H9 (cell line): ENCODE measurements around the gene TRIM38. TPM values are rescaled to one million over a fixed set of nuclear protein-coding genes. Genes with fewer than 3 reads are reported as not detected.

Experiments used
- DNase-seq: peaks from one replicate; pipeline ENCODE4 v3.0.0-alpha.2; 2017
- H2AFZ ChIP-seq: one replicate; pipeline ENCODE4 v1.6.1; 2013; ENCODE audit warnings: mild to moderate bottlenecking, low read length, control low read depth, moderate library complexity
- H2AK5ac ChIP-seq: 2 replicates; pipeline ENCODE4 v1.6.1; 2013; ENCODE audit warnings: low read length, control low read depth, mixed read lengths; ENCODE audit not compliant: insufficient read length
- H2BK120ac ChIP-seq: one replicate; pipeline ENCODE4 v1.6.1; 2013; ENCODE audit warnings: low read depth, mild to moderate bottlenecking, low read length, control low read depth, inconsistent platforms; ENCODE audit not compliant: poor library complexity, severe bottlenecking
- H2BK12ac ChIP-seq: 2 replicates; pipeline ENCODE4 v1.6.1; 2013; ENCODE audit warnings: low read length, control low read depth, mixed read lengths, low read depth; ENCODE audit not compliant: insufficient read length
- H2BK15ac ChIP-seq: 2 replicates; pipeline ENCODE4 v1.6.1; 2013; ENCODE audit warnings: low read depth, low read length, control low read depth
- H2BK20ac ChIP-seq: one replicate; pipeline ENCODE4 v1.6.1; 2013; ENCODE audit warnings: low read depth, mild to moderate bottlenecking, low read length, control low read depth, inconsistent platforms; ENCODE audit not compliant: poor library complexity, severe bottlenecking
- H2BK5ac ChIP-seq: 2 replicates; pipeline ENCODE4 v1.6.1; 2013; ENCODE audit warnings: low read length, control low read depth, mixed read lengths; ENCODE audit not compliant: insufficient read length
- H3K14ac ChIP-seq: 2 replicates; pipeline ENCODE4 v1.6.1; 2013; ENCODE audit warnings: low read length, control low read depth; ENCODE audit not compliant: insufficient read depth
- H3K18ac ChIP-seq: 2 replicates; pipeline ENCODE4 v1.6.1; 2013; ENCODE audit warnings: low read depth, mild to moderate bottlenecking, mixed read lengths, low read length, control low read depth; ENCODE audit not compliant: insufficient read length
- H3K23ac ChIP-seq: 2 replicates; pipeline ENCODE4 v1.6.1; 2013; ENCODE audit warnings: low read length, control low read depth, mixed read lengths, low read depth; ENCODE audit not compliant: insufficient read length
- H3K23me2 ChIP-seq: 2 replicates; pipeline ENCODE4 v1.6.1; 2013; ENCODE audit warnings: low read depth, mild to moderate bottlenecking, mixed read lengths, low read length, control low read depth; ENCODE audit not compliant: insufficient read length, poor library complexity, severe bottlenecking
- H3K27ac ChIP-seq: 2 replicates; pipeline ENCODE4 v1.5.1; 2013; ENCODE audit warnings: low read length, control low read depth, mixed read lengths, low read depth; ENCODE audit not compliant: insufficient read length
- H3K27me3 ChIP-seq: 2 replicates; pipeline ENCODE4 v1.6.1; 2013; ENCODE audit warnings: low read length, control low read depth, inconsistent platforms; ENCODE audit not compliant: insufficient read depth
- H3K4ac ChIP-seq: 2 replicates; pipeline ENCODE4 v1.6.1; 2013; ENCODE audit warnings: low read depth, mild to moderate bottlenecking, control low read depth, inconsistent platforms, low read length, moderate library complexity
- H3K4me1 ChIP-seq: 2 replicates; pipeline ENCODE4 v1.6.1; 2013; ENCODE audit warnings: low read length, control low read depth, inconsistent platforms; ENCODE audit not compliant: insufficient read depth
- H3K4me2 ChIP-seq: 2 replicates; pipeline ENCODE4 v1.6.1; 2013; ENCODE audit warnings: low read length, control low read depth, mixed read lengths; ENCODE audit not compliant: insufficient read length, insufficient read depth
- H3K56ac ChIP-seq: 2 replicates; pipeline ENCODE4 v1.6.1; 2013; ENCODE audit warnings: low read depth, mild to moderate bottlenecking, mixed read lengths, low read length, control low read depth; ENCODE audit not compliant: insufficient read length
- H3K79me1 ChIP-seq: 2 replicates; pipeline ENCODE4 v1.6.1; 2013; ENCODE audit warnings: low read depth, mild to moderate bottlenecking, moderate library complexity, low read length, control low read depth, inconsistent platforms; ENCODE audit not compliant: insufficient read depth, poor library complexity, severe bottlenecking
- H3K79me2 ChIP-seq: 2 replicates; pipeline ENCODE4 v1.6.1; 2013; ENCODE audit warnings: low read length, control low read depth, inconsistent platforms; ENCODE audit not compliant: insufficient read depth
- H3K9ac ChIP-seq: 2 replicates; pipeline ENCODE4 v1.6.1; 2013; ENCODE audit warnings: low read length, control low read depth, mixed read lengths; ENCODE audit not compliant: insufficient read length; ENCODE audit errors: extremely low read depth
- H3K9me3 ChIP-seq: one replicate; pipeline ENCODE4 v1.6.1; 2013; ENCODE audit warnings: low read depth, low read length, inconsistent platforms; ENCODE audit not compliant: control insufficient read depth
- H3T11ph ChIP-seq: one replicate; pipeline ENCODE4 v1.6.1; 2013; ENCODE audit warnings: mild to moderate bottlenecking, low read length, control low read depth, inconsistent platforms
- H4K20me1 ChIP-seq: one replicate; pipeline ENCODE4 v1.6.1; 2013; ENCODE audit not compliant: control insufficient read depth, insufficient read length, insufficient read depth
- H4K5ac ChIP-seq: 2 replicates; pipeline ENCODE4 v1.6.1; 2013; ENCODE audit warnings: low read depth, mild to moderate bottlenecking, mixed read lengths, low read length, control low read depth; ENCODE audit not compliant: insufficient read length
- H4K8ac ChIP-seq: replicated peaks from 2 replicates; pipeline ENCODE4 v1.6.1; 2013; ENCODE audit warnings: low read length, control low read depth, mixed read lengths, low read depth; ENCODE audit not compliant: insufficient read length
- H4K91ac ChIP-seq: 2 replicates; pipeline ENCODE4 v1.6.1; 2013; ENCODE audit warnings: low read depth, mild to moderate bottlenecking, moderate library complexity, mixed read lengths, low read length, control low read depth; ENCODE audit not compliant: insufficient read length
- H3K27ac Mint-ChIP-seq, 3 experiments: 2 replicates in 2 of 3; 3 replicates in 1 of 3; pipeline ENCODE4 v1.8.0; 2020 to 2021; ENCODE audit warnings: mixed read lengths in 3 of 3, mild to moderate bottlenecking in 1 of 3, moderate library complexity in 1 of 3
- H3K27me3 Mint-ChIP-seq: 2 replicates; pipeline ENCODE4 v1.8.0; 2021; ENCODE audit warnings: low read depth, mild to moderate bottlenecking, moderate library complexity, mixed read lengths
- H3K36me3 Mint-ChIP-seq, 3 experiments: 2 replicates in 2 of 3; 3 replicates in 1 of 3; pipeline ENCODE4 v1.8.0; 2020 to 2021; ENCODE audit warnings: low read depth in 3 of 3, mixed read lengths in 3 of 3; ENCODE audit not compliant: insufficient read depth in 1 of 3
- H3K4me1 Mint-ChIP-seq, 2 experiments: 2 replicates each; pipeline ENCODE4 v1.8.0; 2020; ENCODE audit warnings: mixed read lengths in 2 of 2
- H3K4me3 Mint-ChIP-seq, 2 experiments: 2 replicates in 1 of 2; 3 replicates in 1 of 2; pipeline ENCODE4 v1.8.0; 2020 to 2021; ENCODE audit warnings: mild to moderate bottlenecking in 2 of 2, mixed read lengths in 2 of 2, moderate library complexity in 1 of 2
- H3K9me3 Mint-ChIP-seq, 2 experiments: 2 replicates in 1 of 2; 3 replicates in 1 of 2; pipeline ENCODE4 v1.8.0; 2020; ENCODE audit warnings: mild to moderate bottlenecking in 2 of 2, mixed read lengths in 2 of 2, moderate library complexity in 1 of 2
- CTCF ChIP-seq: fragments of 200-600 bp; sonication (generic); conservative IDR thresholded peaks from 3 replicates; pipeline ENCODE4 v1.8.0; 2021; ENCODE audit warnings: antibody characterized with exemption, mild to moderate bottlenecking
- WGBS: extraction: QIAGEN DNeasy Blood & Tissue Kit; methylation state at CpG from one replicate; pipeline ENCODE4 v1.1.7; 2013; ENCODE audit warnings: missing lambda C conversion rate, low lambda C conversion rate, mixed read lengths; ENCODE audit not compliant: insufficient read length; ENCODE audit errors: extremely low coverage; 5-methylcytosine and 5-hydroxymethylcytosine counted together
- total RNA-seq: library from RNA; stranded (reverse); gene quantifications from 2 replicates; pipeline ENCODE4 v1.2.1, GENCODE V29; 2021

TRIM38 gene
- total RNA-seq, 1 experiment from 2014 or later: 0.61 TPM

DNA sequence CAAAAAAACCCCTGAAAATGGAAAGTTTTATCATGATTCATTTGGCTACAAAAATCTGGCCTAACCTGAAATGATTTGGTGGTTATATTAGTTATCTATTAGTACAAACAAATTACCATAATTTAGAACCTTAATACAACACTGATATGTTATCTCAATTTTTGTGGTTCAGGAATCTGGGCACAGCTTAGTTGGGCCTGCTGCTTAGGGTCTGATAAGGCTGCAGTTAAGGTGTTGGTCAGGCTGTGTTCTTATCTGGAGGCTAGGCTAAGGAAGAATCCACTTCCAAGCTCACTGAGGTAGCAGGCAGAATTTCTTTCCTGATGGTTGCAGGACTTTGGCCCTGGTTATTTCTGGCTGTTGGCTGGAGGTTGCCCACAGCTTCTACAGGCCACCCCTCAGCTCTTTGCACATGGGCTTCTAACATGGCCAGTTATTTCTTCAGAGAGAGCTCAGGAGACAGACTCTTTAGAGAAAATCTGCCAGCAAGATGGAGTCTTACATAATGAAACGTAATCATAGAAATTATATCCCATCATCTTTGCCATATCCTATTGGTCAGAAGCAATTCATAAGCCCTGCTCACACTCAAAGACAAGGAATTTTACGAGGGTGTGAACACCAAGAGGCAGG, 11.4 kb downstream of the TRIM38 start:
- Mint-ChIP-seq H3K9me3 (no peaks in the 10 kb centered on the region), H3K27me3 (no peaks in the 10 kb centered on the region), H3K27ac (no peak overlapping the region; a peak in 1 of 7 replicates), H3K4me1 (peaks cover 6 to 7% of the 10 kb centered on the region in 2 experiments), H3K36me3 (peaks cover 0 to 27% (median 26%) of the 10 kb centered on the region in 3 experiments; a peak in 5 of 7 replicates), H3K4me3 (no peak overlapping the region)
- no peak overlapping the region for H3T11ph ChIP-seq
- H4K20me1 ChIP-seq: no peaks in the 10 kb centered on the region
- no peak overlapping the region for H4K5ac ChIP-seq
- no peaks in the 10 kb centered on the region for H3K23me2 ChIP-seq
- H2AFZ ChIP-seq: no peak overlapping the region
- no peak overlapping the region for H2BK120ac ChIP-seq
- H3K18ac ChIP-seq: no peak overlapping the region
- H3K79me1 ChIP-seq: no peaks in the 10 kb centered on the region
- no peak overlapping the region for H3K23ac ChIP-seq
- no peak overlapping the region for H2BK5ac ChIP-seq
- H3K4me2 ChIP-seq: no peak overlapping the region
- H2AK5ac ChIP-seq: no peak overlapping the region
- no peak overlapping the region for H3K27ac ChIP-seq
- no peak overlapping the region for H2BK15ac ChIP-seq
- no peak overlapping the region for H3K4ac ChIP-seq
- no peak overlapping the region for H2BK12ac ChIP-seq
- H3K27me3 ChIP-seq: no peaks in the 10 kb centered on the region
- no peak overlapping the region for H4K8ac ChIP-seq
- DNase-seq: no peak
- H3K9ac ChIP-seq: no peak overlapping the region
- H2BK20ac ChIP-seq: no peak overlapping the region
- H4K91ac ChIP-seq: no peak overlapping the region
- H3K14ac ChIP-seq: no peak overlapping the region
- H3K79me2 ChIP-seq: no peaks in the 10 kb centered on the region
- H3K4me1 ChIP-seq: no peaks in the 10 kb centered on the region
- no peak overlapping the region for H3K56ac ChIP-seq
- TF ChIP-seq CTCF: no peak
- no CpG with 5 or more reads among the region's 2 CpGs for WGBS
- no peaks in the 10 kb centered on the region for H3K9me3 ChIP-seq
